Fibroblast of lung (primary cell): ENCODE measurements around the gene VIPR2.

ENCODE experiments used
- CTCF ChIP-seq, 2 donors: IDR thresholded peaks in 1 of 2; conservative IDR thresholded peaks in 1 of 2; 1 replicate in 1 of 2; 2 replicates in 1 of 2; pipeline ENCODE4 v1.5.1; 2011 to 2012; ENCODE audit warnings: low read length in 2 of 2, control low read depth in 1 of 2, inconsistent platforms in 1 of 2, low read depth in 1 of 2, mild to moderate bottlenecking in 1 of 2
- EZH2 ChIP-seq: IDR thresholded peaks from 2 replicates; pipeline ENCODE4 v1.5.1; 2012; ENCODE audit warnings: low read length, control low read depth, mild to moderate bottlenecking; ENCODE audit errors: missing control alignments

- no peak for TF ChIP-seq CTCF (conservative IDR thresholded peaks at IDR 0.05 in 1 of 2, IDR thresholded peaks at IDR 0.05 in 1 of 2; ENCODE audit: low read depth in 1 of 2, low read length in 2 of 2)
- TF ChIP-seq EZH2 = no peak
Measured at GRCh38 chr7:158987691-158988090, 157.0 kb downstream of the VIPR2 start.
